Frontal cortex (tissue), 4 donors: Measurements from ENCODE around the gene MYH11. TPM values are rescaled to one million over a fixed set of nuclear protein-coding genes. Genes with fewer than 3 reads are reported as not detected.
"Not testable (repeated sequence)": the region's sequence is repeated elsewhere in the genome, so short reads cannot be mapped to it uniquely, and the experiment has no call there.

Source experiments
- DNase-seq, 2 donors: peaks; one replicate each; pipeline ENCODE4 v3.0.0; 2012; ENCODE audit warnings: low spot score in 2 of 2
- FAIRE-seq: peaks from 2 replicates; lab custom pipeline; 2012; peaks lifted over from hg19 to GRCh38; lab: Jason Lieb, UNC
- total RNA-seq: library from RNA; depleted of rRNA; stranded (reverse); fragments of >200 nt; gene quantifications from one replicate; pipeline ENCODE4 v1.2.3, GENCODE V29; 2014
- donor health status: control.
- donor health status: control.
- donor health status: control.

Gene MYH11
- total RNA-seq, 1 donor from 2014 or later, result 1.2 TPM

DNA sequence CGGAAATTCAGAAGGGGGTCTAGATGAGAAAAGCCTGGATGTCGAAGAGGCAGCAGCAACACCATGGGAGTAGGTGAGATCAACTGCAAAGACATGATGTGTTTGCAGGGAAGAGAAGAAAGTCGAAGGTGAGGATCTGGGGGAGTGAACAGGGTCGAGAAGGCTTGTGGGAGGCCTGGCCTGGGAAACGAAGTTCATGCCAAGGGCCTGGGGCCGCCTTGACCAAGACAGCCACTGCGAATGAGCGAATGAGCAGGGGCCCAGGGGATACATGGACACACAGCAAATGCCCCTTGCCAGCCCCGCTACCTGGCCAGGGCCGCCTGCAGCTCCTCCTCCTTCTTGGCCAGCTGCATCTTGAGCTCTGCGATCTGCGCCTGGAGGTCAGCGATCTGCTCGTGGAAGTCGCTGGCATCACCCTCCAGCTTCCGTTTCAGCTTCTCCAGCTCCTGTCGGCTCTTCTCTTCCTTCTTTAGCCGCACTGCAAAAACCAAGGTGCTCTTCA lies 119.6 kb downstream of the MYH11 start:
- no peak for DNase-seq
- FAIRE-seq, result no peak

DNA sequence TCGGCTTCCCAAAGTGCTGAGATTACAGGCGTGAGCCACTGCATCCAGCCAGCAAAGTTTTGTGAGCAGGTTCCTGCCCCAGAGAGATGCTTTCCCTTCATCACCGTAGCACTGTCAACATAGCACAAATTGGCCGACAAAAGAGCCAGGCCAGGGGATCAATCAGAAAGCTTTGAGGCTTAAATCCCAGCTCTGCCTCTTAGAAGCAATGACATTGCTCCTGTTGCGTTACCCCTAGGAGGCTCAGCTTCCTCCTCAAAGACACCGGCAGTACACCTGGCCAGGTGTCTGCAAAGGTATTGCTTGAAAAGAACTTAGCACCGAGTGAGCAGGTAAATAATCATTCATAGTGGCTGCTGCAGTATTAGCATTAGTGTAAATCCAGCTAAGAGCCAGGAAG lies 120.3 kb downstream of the MYH11 start:
- no peak for DNase-seq
- no peak for FAIRE-seq

DNA sequence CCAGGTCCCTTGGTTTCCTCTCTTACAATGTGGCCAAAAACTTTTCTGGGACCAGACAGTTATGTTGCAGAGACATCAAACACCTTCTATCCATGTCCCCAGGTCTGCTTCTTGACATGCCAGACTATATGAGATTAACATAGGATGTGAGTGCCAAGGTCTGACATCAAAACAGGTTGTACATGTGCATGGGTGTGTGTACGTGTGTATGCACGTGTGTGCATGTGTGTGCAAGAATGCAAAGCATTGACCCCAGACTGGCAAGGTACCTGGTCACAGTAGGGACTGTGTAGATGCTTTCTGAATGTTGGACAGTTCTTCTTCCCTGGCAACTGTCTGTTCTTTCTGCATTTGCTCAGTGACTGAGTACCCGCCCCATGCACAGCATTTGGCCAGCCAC lies 121.2 kb downstream of the MYH11 start:
- no peak for FAIRE-seq
- DNase-seq, result no peak

- DNase-seq, result no peak
- no peak for FAIRE-seq
These were observed 124.4 kb downstream of the MYH11 start for GRCh38 chr16:15732416-15732815.

DNA sequence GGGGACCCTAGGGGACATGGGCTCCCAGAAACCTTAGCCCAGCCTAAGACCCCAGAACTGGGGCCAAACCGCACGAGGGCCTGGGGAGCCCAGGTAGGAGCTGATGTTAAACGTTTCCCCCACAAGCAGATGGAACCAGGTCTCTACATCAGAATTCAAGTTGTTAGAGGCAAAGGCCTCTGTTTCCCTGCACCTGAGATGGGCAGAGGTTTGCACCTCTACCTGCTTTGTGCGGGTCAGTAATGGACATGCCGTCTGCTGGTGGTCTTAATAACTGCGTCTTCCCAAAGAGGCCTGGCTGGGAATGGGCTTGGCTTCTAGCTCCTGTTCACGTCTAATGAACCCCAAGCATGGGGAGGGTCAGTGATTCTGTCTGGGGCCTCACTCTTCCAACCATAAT lies 127.7 kb downstream of the MYH11 start:
- no peak for DNase-seq
- no peak for FAIRE-seq

DNA sequence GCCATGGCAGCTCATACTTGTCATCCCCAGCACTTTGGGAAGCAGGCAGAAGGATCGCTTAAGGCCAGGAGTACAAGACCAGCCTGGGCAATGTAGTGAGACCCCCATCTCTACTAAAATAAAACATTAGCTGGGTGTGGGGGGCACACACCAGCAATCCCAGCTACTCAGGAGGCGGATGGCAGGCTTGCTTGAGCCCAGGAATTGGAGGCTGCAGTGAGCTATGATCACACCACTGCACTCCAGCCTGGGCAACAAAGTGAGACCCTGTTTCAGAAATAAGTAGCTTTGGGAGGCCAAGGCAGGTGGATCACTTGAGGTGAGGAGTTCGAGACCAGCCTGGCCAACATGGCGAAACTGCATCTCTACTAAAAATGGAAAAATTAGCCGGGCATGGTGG lies 129.1 kb downstream of the MYH11 start:
- FAIRE-seq, DNase-seq: not testable (repeated sequence)

GRCh38 chr16:15726715-15727114 lies 130.1 kb downstream of the MYH11 start:
- no peak for DNase-seq
- FAIRE-seq, result no peak

DNA sequence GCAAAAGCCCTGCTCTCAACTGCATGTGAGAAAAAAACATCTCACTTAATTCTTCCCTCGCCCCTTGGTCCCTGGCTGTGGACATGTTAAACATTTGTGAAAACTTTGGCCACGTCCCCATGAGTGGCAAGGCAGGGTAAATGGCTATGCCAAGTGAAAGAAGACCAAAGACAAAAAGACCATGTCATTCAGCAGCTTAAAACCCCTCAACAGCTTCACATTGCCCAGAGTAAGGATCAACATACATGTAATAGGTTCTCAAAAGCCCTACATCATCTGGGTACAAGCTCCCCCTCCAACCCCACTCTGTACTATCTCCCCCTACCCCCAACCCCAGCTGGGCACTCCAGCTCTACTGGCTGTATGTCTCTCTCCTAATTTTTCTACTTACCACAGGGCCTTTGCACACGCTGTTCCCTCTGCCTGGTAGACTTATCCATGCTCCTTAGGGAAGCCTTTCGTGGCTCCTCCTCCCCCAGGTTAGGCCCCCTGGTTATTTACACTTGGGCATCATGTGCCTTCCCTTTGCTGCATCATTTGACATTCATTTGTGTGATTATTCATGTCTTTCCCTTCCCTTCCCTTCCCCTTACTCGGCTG lies 131.1 kb downstream of the MYH11 start:
- no peak for DNase-seq
- FAIRE-seq, result no peak

DNA sequence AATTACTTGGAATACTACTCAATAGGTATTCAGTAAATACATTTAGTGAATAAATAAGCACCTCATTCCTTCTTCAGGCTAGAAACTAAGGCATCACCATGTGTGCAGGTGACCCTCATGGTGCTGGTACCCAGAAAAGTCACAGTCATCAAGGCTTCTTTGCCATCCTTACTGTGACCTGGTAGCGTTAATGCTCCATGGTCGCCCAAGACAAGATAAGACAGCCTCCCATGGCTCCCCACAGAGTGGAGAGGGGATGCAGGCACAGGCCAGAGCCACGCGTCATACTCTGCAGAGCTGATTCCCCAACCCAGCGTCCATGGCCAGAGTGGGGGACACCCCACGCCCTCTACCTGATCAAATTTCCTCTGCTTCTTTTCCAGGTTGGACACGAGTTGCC lies 133.0 kb downstream of the MYH11 start:
- FAIRE-seq (no peak), DNase-seq (no peak)

DNA sequence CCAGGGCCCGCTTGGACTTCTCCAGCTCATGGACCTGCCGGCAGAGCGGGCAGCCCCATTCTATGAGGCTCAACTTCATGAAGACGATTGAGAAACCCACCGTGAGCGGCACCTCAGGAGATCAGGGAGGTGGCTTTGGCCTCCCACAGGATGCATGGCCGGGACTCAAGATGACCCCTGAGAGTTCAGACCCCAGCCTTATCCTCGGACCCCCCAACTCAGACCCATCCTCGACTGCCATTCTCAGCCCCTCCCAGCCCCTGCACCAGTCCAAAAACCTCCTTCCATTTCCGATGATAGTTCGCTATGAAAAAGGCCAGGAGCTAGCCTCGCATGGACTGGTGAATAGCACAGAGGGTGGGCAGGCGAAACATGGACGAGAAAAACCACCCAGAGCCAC lies 135.8 kb downstream of the MYH11 start:
- no peak for DNase-seq
- no peak for FAIRE-seq

DNA sequence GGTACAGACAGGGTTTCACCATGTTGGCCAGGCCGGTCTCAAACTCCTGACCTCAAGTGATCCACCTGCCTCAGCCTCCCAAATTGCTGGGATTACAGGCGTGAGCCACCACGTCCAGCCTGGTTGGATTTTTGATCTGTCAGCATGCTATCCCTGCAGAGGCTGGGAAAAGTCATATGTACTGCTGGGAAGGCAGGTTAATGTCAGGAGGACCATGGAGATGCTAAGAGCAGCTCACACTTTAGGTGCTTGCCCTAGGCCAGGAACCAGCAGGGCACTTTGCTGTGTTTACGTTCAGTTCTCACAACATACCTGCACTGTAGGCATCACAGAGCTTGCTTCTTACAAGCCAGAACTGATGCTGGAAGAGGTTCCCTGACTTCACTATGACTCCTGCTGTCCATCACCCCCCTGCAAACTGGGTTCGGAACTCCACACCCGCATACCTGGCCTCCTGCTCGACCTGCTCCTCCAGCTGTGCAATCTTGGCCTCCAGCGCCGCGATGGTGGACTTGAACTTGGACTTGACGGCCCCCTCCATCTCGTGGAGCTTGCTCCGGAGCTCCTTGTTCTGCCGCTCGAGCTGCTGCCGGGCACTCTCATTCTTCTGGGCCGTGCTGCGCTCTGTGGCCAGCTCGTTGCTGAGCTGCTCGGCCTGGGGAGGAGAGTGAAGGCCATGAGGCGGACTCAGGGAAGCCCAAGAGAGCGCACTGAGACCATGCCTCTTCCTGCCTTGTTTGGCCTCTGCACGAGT lies 140.0 kb downstream of the MYH11 start:
- no peak for DNase-seq
- no peak for FAIRE-seq

GRCh38 chr16:15715221-15715620 lies 141.6 kb downstream of the MYH11 start:
- no peak for DNase-seq
- no peak for FAIRE-seq

DNA sequence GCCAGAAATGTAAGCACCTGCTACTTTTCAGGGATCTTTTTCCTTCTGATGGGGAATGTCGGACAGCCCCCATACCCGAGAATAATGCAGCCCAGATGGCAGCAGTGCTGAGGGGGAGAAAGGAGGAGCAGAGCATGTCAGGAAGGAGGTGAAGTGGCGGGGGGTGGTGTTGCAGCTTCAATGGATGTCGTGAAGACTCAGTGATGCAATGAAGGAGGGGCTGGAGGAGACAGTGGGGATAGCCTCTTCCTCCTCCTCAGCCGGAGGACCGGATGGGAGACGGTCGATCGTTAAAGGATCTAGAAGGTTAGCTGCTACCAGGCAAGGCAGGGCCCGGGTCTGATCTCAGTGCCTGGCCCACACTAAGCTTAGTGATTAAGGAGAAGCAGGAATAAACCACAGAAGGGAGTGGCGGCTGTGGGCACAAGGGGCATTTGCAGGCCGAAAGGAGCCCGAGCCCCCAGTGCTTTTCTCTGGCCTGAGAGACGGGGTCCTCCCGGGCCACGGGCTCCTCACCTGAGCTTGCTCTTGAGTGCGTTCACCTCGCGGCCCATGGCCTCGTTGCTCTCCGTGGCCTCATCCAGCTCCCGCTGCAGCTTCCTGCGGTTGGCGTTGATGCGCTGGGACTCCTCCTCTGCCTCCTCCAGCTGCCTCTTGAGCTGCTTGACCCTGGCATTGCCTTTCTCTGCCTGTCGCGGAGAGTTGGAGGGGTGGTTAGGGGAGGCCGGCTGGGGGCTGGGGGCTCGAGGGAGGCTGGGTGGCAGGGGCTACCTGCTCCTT lies 142.2 kb downstream of the MYH11 start:
- no peak for DNase-seq
- FAIRE-seq, result no peak

DNA sequence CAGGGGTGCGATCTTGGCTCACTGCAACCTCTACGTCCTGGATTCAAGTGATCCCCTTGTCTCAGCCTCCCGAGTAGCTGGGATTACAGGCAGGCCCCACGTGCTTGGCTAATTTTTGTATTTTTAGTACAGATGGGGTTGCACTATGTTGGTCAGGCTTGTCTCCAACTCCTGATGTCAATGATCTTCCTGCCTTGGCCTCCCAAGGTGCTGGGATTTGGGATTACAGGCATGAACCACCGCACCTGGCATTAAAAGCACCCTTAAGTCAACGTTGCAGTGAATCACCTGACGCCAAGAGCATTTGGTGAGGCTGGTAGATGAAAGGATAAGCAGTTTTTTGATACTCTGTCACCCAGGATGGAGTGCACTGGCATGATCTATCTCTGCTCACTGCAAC lies 147.8 kb downstream of the MYH11 start:
- FAIRE-seq (no peak), DNase-seq (no peak)

GRCh38 chr16:15708096-15708495 lies 148.7 kb downstream of the MYH11 start:
- no peak for FAIRE-seq
- DNase-seq, result no peak

- FAIRE-seq (no peak), DNase-seq (no peak)
These were observed 149.5 kb downstream of the MYH11 start for GRCh38 chr16:15707332-15707731.

DNA sequence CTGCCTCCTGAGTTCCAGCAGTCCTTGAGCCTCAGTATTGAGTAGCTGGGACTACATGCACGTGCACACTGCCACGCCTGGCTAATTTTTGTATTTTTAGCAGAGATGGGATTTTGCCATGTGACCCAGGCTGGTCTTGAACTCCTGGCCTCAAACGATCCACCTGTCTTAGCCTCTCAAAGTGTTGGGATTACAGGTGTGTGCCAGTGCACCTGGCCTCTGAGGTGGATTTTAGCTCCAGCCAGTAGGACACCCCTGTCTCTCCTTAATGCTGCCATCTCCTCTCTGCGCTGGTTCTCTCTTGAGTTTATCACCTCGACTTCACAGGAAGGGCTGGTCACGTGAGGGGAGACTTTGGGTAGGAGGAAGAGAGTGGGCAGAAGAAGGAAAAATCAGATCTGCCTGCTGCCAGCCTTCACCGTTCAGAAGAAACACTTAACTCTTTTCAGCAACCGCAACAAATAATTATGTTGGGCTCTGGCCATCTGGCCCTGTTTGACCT lies 151.7 kb downstream of the MYH11 start:
- DNase-seq (no peak), FAIRE-seq (no peak)

- FAIRE-seq (no peak), DNase-seq (peak; percentile 70 to 72)
These were observed 152.3 kb downstream of the MYH11 start for GRCh38 chr16:15704545-15704987.

GRCh38 chr16:15703029-15703736 lies 153.6 kb downstream of the MYH11 start:
- DNase-seq, result no peak
- no peak for FAIRE-seq
